NCI-H187 treated with DMSO at 0.1 percent for 48 hours (cell line): ENCODE data around the gene CDK2AP2.
A peak's percentile ranks its signal among the peaks of the same experiment; 100 is the strongest.
"Not testable (repeated sequence)": the region's sequence is repeated elsewhere in the genome, so short reads cannot be mapped to it uniquely, and the experiment has no call there.

Experiments used
- DNase-seq: peaks from one replicate; lab custom pipeline; 2025; lab: John Stamatoyannopoulos, UW

CDK2AP2 gene

DNA sequence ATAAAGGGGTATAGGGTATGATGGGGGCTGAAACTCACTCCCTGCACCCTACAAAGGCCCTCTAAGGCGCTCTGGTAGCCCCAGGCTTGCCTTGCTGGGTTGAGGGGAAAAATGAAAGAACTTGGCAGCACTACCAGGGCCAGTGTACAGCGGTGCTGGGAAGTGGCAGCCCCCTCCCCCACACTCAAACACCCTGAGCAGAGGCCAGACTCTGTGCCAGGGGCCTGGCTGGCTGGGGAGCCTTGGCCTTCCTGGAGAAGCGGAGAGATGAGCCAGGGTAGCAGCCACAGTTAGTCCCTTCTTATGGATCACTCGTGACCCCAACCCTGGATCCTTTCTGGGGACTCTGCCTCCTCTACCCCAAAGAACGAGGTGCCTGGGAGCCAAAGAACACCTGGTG, 41.6 kb downstream of the CDK2AP2 start:
- no peak for DNase-seq

DNA sequence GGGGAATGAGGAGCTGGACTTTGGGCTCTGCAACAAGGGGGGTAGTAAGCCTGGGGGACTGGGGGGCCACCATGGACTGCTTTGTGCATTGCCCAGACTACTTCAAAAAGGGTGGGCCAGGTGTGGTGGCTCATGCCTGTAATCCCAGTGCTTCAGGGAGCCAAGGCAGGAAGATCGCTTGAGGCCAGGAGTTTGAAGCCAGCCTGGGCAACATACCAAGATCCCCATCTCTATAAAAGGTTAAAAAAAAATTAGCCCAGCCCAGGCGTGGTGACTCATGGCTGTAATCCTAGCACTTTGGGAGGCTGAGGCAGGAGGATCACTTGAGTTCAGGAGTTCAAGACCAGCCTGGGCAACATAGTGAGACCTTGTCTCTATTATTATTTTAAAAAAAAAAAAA, 42.4 kb downstream of the CDK2AP2 start:
- not testable (repeated sequence) for DNase-seq

DNA sequence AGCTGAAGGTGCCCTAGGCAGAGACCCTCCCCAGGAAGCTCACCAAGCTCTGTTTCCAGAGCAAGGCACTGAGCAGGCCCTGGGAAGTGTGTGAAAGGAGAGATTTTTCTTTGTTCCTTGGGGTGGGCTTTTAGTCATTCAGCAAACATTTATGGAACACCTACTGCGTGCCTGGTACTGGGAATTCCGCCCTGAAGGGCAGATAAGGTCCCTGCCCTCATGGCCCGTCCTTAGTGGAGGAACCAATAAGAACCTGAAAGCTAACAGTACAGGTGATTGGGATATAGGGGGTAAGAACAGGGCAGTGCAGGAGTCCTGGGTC, 42.8 kb downstream of the CDK2AP2 start:
- DNase-seq, result no peak

DNA sequence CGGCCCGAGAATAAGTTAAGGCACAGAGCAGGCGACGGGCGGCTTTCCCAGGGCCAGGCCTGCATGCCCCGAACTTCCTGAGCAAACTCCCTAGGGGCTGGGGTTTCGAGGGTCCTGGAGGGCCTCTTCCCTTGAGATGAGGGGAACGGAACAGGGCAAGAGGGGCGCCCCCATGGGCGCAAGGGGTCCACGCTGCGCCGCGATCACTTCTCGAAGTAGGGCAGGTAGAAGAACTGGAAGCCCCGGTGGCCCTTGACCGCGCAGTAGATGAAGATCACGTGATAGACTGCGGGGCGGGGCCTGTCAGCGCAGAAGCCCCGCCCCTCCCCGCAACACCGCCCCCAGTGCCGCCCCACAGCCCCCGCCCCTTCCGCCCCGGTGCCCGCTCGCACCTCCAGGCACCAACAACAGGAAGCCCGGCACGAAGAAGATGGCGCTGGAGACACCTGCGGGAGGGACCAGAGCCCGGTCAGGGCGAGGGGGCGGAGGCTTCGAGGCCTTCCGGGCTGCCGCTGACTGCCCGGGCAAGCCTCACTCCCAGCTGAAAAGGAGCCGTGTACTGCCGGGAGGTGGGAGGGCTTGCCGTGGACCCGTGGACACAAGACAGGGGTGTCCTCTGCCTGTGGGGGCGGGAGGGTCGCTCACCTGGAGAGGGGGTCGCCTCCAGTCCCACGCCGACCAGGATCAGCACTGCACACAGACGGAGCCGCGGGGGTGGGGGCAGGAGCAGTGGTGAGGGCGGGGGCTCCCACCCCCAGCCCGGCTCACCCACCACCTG, 43.4 kb downstream of the CDK2AP2 start:
- DNase-seq, result peak; percentile 76

DNA sequence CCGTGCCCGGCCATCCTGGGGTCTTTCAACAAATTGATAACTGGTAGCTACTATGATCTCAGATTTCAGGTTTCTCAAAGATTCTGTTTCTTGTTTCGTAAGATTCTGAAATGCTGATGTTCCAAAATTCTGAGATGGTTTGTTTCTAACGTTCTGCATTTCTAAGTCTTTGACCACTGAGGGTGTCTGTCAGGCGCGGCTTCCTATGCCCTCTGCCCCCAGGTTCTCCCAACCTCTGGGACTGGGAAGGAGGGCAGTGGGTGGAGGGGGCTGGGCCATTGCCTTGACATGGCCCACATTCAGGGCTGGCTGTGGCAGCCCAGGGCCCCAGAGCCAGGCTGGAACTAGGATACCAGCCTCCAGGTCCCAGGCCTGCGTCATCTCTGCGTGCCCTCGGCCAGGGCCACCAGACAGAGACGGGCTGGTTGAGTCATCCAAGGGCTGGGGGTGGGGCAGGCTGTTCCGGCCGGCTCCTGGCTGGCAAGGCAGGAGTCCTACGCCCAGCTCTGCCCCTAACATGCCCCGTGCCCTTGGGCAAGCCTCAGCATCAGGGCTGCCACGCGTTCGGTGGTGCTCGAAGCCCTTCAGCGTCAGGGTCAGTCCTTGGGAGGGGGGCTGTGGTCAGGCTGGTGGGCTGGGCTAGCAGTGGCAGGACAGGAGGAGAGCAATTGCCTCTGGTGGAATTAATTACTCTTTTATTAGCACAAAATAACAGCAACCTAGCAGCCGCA, 44.1 kb downstream of the CDK2AP2 start:
- no peak for DNase-seq

DNA sequence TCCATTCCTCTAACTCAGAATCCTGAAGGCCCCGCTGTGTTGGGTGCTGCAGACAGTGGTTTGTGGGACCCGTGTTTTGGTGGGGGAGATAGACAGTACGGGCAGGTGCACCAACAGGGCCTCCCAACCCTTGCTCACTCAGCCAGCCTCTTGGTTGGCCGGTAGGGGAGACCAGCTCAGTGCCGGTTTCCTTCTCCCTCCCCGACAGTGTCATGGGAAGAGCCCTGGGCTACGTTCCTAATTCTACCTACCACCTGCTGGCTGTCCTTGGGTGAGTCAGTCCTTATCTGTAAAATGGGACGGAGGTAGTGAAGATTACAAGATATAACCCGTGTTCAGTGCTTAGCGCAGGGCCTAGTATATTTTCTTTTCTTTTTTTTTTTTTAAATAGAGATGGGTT, 44.8 kb downstream of the CDK2AP2 start:
- DNase-seq, result no peak

DNA sequence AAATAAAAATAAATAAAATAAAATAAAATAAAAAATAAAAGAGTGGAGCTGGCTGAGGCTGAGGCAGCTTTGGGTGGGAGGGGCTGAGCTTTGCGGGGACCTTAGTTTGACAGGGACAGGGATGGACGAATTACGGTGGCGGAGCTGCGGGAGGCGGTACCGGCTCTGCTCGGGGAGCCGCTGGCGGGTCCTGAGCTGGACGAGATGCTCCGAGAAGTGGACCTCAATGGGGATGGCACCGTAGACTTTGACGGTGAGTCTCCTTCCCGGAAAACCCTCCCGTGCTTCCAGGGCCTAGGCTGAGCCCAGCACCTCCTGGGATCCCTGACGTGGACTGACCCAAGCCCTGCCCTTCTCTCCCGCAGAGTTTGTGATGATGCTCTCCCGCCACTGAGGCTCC, 49.7 kb downstream of the CDK2AP2 start:
- DNase-seq, result no peak

DNA sequence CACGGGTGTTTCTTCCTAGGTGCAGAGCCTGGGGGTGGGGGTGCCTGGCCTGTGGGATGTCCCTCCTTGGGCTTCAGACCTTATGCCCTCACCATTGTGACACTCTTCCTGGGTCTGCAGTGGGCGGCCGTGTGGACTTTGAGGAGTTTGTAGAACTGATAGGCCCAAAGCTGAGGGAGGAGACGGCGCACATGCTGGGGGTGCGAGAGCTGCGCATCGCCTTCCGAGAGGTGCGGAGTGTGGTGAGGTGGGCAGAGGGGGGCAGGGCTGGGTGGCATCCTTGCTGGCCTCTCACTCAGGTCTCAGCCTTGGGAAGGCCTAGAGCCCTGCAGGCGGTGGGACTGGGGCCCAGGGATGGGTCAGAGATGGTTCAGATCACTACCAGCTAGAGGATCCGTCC, 50.5 kb downstream of the CDK2AP2 start:
- no peak for DNase-seq
